Measurements from ENCODE around the gene ZNF594.
"Not testable (repeated sequence)": the region's sequence is repeated elsewhere in the genome, so short reads cannot be mapped to it uniquely, and the experiment has no call there.

The ZNF594 gene

DNA sequence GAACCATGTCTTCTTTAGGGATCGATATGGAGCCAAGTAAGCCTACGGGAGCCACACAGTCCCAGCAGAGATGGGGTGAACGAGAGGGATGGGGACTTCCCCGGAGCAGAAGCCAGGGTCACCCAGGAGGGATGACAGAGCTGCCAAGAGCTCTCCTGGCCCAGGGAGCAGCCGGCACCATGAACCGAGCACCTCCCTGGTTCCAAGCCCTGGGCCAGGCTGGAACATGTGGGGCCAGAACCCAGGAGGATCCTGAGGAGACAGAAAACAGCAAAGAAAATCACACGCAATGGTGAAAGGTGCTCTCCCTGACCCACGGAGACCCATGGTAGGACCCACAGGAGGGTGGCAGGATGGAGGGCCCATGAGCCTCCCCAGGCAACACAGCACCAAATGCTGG lies 57.7 kb downstream of the ZNF594 start:
- not testable (repeated sequence) for H3K9me3 ChIP-seq (ENCODE audit: control insufficient read depth, low read length); H3K27me3 ChIP-seq (replicated peaks; ENCODE audit: control insufficient read depth, insufficient read depth, low read length); H3K36me3 ChIP-seq (ENCODE audit: control insufficient read depth, insufficient read depth, low read length, severe bottlenecking); DNase-seq (ENCODE audit: low read depth); H3K4me3 ChIP-seq (ENCODE audit: low read length); H3K4me1 ChIP-seq (ENCODE audit: control insufficient read depth, insufficient read depth, low read length); H3K9ac ChIP-seq (ENCODE audit: low read length)

GRCh38 chr17:5133311-5133710 lies 58.4 kb downstream of the ZNF594 start:
- Histone ChIP-seq H3K4me3 (ENCODE audit: low read length) (no peak overlapping the region), H3K4me1 (ENCODE audit: control insufficient read depth, insufficient read depth, low read length) (no peaks in the 10 kb centered on the region), H3K9ac (ENCODE audit: low read length) (no peak overlapping the region), H3K36me3 (ENCODE audit: control insufficient read depth, insufficient read depth, low read length, severe bottlenecking) (no peaks in the 10 kb centered on the region), H3K9me3 (ENCODE audit: control insufficient read depth, low read length) (no peaks in the 10 kb centered on the region), H3K27me3 (replicated peaks; ENCODE audit: control insufficient read depth, insufficient read depth, low read length) (peaks cover 8% of the 10 kb centered on the region)
- DNase-seq (ENCODE audit: low read depth) = no peak

- peaks cover 10% of the 10 kb centered on the region for H3K27me3 ChIP-seq (replicated peaks; ENCODE audit: control insufficient read depth, insufficient read depth, low read length)
- not testable (repeated sequence) for H3K9me3 ChIP-seq (ENCODE audit: control insufficient read depth, low read length); H3K4me3 ChIP-seq (ENCODE audit: low read length); H3K4me1 ChIP-seq (ENCODE audit: control insufficient read depth, insufficient read depth, low read length); H3K36me3 ChIP-seq (ENCODE audit: control insufficient read depth, insufficient read depth, low read length, severe bottlenecking); DNase-seq (ENCODE audit: low read depth); H3K9ac ChIP-seq (ENCODE audit: low read length)
These were observed 59.0 kb downstream of the ZNF594 start for GRCh38 chr17:5132503-5133225.

GRCh38 chr17:5131799-5132502 lies 59.7 kb downstream of the ZNF594 start:
- H3K4me1 ChIP-seq (ENCODE audit: control insufficient read depth, insufficient read depth, low read length); H3K9me3 ChIP-seq (ENCODE audit: control insufficient read depth, low read length); H3K9ac ChIP-seq (ENCODE audit: low read length); DNase-seq (ENCODE audit: low read depth); H3K4me3 ChIP-seq (ENCODE audit: low read length); H3K36me3 ChIP-seq (ENCODE audit: control insufficient read depth, insufficient read depth, low read length, severe bottlenecking): not testable (repeated sequence)
- peaks cover 14% of the 10 kb centered on the region for H3K27me3 ChIP-seq (replicated peaks; ENCODE audit: control insufficient read depth, insufficient read depth, low read length)

GRCh38 chr17:5131146-5131715 lies 60.4 kb downstream of the ZNF594 start:
- H3K9me3 ChIP-seq (ENCODE audit: control insufficient read depth, low read length) = no peaks in the 10 kb centered on the region
- no peaks in the 10 kb centered on the region for H3K4me1 ChIP-seq (ENCODE audit: control insufficient read depth, insufficient read depth, low read length)
- H3K27me3 ChIP-seq (replicated peaks; ENCODE audit: control insufficient read depth, insufficient read depth, low read length) = peaks cover 12% of the 10 kb centered on the region
- no peak for DNase-seq (ENCODE audit: low read depth)
- H3K36me3 ChIP-seq (ENCODE audit: control insufficient read depth, insufficient read depth, low read length, severe bottlenecking) = no peaks in the 10 kb centered on the region
- H3K4me3 ChIP-seq (ENCODE audit: low read length) = no peak overlapping the region
- no peak overlapping the region for H3K9ac ChIP-seq (ENCODE audit: low read length)

DNA sequence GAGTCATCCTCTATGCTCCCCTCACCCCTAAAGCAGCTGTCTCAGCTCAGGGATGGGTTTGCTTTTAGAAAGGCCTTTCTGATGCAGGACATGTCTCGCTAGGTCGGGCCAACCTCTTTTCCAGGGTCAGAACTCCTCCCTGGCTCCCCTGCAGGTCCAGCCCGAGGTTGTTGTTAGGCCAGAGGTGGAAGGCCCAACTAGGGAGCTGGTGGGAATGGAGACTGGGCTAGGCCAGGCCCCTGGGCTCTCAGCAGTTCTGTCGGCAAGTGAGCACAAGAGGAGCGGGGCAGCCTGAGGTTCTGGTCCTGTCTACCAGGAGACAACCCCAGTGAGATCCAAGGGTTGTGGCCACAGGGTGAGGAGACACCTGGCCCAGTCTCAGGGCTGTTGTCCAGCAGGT lies 61.0 kb downstream of the ZNF594 start:
- H3K9me3 ChIP-seq (ENCODE audit: control insufficient read depth, low read length); H3K4me3 ChIP-seq (ENCODE audit: low read length); H3K36me3 ChIP-seq (ENCODE audit: control insufficient read depth, insufficient read depth, low read length, severe bottlenecking); H3K9ac ChIP-seq (ENCODE audit: low read length); H3K4me1 ChIP-seq (ENCODE audit: control insufficient read depth, insufficient read depth, low read length); DNase-seq (ENCODE audit: low read depth): not testable (repeated sequence)
- H3K27me3 ChIP-seq (replicated peaks; ENCODE audit: control insufficient read depth, insufficient read depth, low read length) = peaks cover 12% of the 10 kb centered on the region

DNA sequence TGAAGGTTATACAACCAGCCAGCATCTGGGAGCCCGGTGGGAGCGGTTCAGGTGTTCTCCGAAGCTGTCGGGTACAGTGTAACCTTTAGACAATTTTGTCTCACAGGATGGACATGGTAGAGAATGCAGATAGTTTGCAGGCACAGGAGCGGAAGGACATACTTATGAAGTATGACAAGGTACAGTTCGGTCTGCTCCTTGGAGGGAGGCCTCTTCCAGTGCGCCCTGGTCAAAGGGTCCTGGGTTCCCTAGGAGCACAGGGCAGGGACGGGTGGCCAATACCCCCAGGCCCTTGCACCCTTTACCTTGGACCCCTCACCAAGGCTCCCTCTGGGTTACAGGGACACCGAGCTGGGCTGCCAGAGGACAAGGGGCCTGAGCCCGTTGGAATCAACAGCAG lies 61.4 kb downstream of the ZNF594 start:
- H3K9me3 ChIP-seq (ENCODE audit: control insufficient read depth, low read length); H3K4me3 ChIP-seq (ENCODE audit: low read length); H3K36me3 ChIP-seq (ENCODE audit: control insufficient read depth, insufficient read depth, low read length, severe bottlenecking); H3K4me1 ChIP-seq (ENCODE audit: control insufficient read depth, insufficient read depth, low read length); H3K9ac ChIP-seq (ENCODE audit: low read length); DNase-seq (ENCODE audit: low read depth): not testable (repeated sequence)
- peaks cover 12% of the 10 kb centered on the region for H3K27me3 ChIP-seq (replicated peaks; ENCODE audit: control insufficient read depth, insufficient read depth, low read length)

DNA sequence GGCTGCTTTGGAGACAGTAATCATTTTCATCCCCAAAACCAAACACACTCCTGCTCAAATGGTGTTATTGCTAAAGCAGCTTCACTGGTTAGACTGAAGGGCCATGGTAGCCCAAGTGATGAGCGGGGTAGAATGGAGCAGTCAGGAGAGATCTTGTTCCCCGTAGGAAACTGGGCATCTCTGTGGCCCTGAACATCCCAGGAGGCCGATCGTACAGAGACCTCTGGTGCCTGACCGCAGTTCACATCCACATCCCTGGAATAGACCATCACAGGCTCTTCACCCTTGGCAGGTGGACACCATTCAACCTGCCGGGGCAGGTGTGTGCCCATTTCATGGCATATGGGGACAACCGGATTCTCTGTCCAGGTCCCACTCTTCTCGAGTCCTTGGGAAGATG lies 61.9 kb downstream of the ZNF594 start:
- not testable (repeated sequence) for DNase-seq (ENCODE audit: low read depth); H3K4me3 ChIP-seq (ENCODE audit: low read length); H3K4me1 ChIP-seq (ENCODE audit: control insufficient read depth, insufficient read depth, low read length); H3K9ac ChIP-seq (ENCODE audit: low read length); H3K9me3 ChIP-seq (ENCODE audit: control insufficient read depth, low read length); H3K36me3 ChIP-seq (ENCODE audit: control insufficient read depth, insufficient read depth, low read length, severe bottlenecking)
- H3K27me3 ChIP-seq (replicated peaks; ENCODE audit: control insufficient read depth, insufficient read depth, low read length) = peaks cover 13% of the 10 kb centered on the region
